ENCODE data around the gene MYO19. TPM values are rescaled to one million over a fixed set of nuclear protein-coding genes. Genes with fewer than 3 reads are reported as not detected.

The MYO19 gene
- total and polyA plus RNA-seq, 2 of the 4 experiments (the other 2 are of a cell fraction), result 35.8 to 55.6 TPM

- Histone ChIP-seq H3K4me1 (ENCODE audit: control insufficient read depth, insufficient read depth, low read length) (no peaks in the 10 kb centered on the region; the same call in 1 of the 2 replicates), H2AK5ac (ENCODE audit: low read depth, low read length) (peak overlapping the region; percentile 97), H3K27me3 (ENCODE audit: control insufficient read depth, insufficient read depth, low read length) (no peaks in the 10 kb centered on the region), H3K36me3 (ENCODE audit: control insufficient read depth, insufficient read depth, low read length) (peaks cover 4% of the 10 kb centered on the region), H3K9me3 (ENCODE audit: control insufficient read depth, insufficient read depth, low read length) (no peaks in the 10 kb centered on the region), H3K27ac (ENCODE audit: insufficient read depth, low read length) (peak overlapping the region; percentile 96), H3K14ac (replicated peaks; ENCODE audit: low read depth, low read length) (peak overlapping the region; percentile 89), H3K4me3 (ENCODE audit: insufficient read depth, low read depth, low read length) (peak overlapping the region; percentile 86), H2AFZ (replicated peaks; ENCODE audit: low read length, poor library complexity) (peak overlapping the region; percentile 94), H2BK5ac (ENCODE audit: low read depth, low read length, poor library complexity, severe bottlenecking) (peak overlapping the region; percentile 89), H2AK9ac (replicated peaks; ENCODE audit: low read depth, low read length, poor library complexity) (peak overlapping the region; percentile 80), H2BK20ac (ENCODE audit: low read depth, low read length) (no peak overlapping the region), H3K4ac (ENCODE audit: low read depth, low read length) (peak overlapping the region; percentile 81), H3K4me2 (ENCODE audit: low read depth, low read length) (peak overlapping the region; percentile 98), H4K20me1 (ENCODE audit: insufficient read depth, low read length) (peaks cover 52% of the 10 kb centered on the region), H3K18ac (ENCODE audit: low read depth, low read length) (peak overlapping the region; percentile 46), H3K56ac (ENCODE audit: extremely low read depth, insufficient read depth, low read length) (peak overlapping the region; percentile 90), H4K91ac (ENCODE audit: insufficient read depth, low read depth, low read length) (peak overlapping the region; percentile 88), H4K8ac (ENCODE audit: low read depth in 2 of 2, low read length in 2 of 2) (peak overlapping the region; percentile 87 to 88), H2BK15ac (ENCODE audit: low read depth, low read length) (no peak overlapping the region; the same call in 2 of the 3 replicates), H2BK120ac (ENCODE audit: low read depth, low read length) (0 out of 2 replicates have a peak overlapping the region, but pooled peaks have one; percentile 23), H3K79me1 (ENCODE audit: low read depth in 1 of 2, low read length in 2 of 2) (peaks cover 12 to 31% of the 10 kb centered on the region in 2 experiments; a peak in 3 of 4 replicates), H3K9me1 (ENCODE audit: insufficient read depth, low read length) (no peaks in the 10 kb centered on the region), H4K5ac (ENCODE audit: low read depth, low read length) (peak overlapping the region; percentile 74), H3K23ac (ENCODE audit: low read depth, low read length) (peak overlapping the region; percentile 89), H3K9ac (ENCODE audit: low read depth, low read length) (peak overlapping the region; percentile 97)
- 0% methylated on average over 16 of the region's 60 CpGs; no CpG with 5 or more reads in 1 of the 2 experiments for WGBS, 2 experiments (ENCODE audit: extremely low coverage in 2 of 2, insufficient read length in 1 of 2)
- ChIA-PET CTCF (no interaction called here), POLR2A (ENCODE audit: unreplicated experiment) (interaction anchor here (0.6 to 0.8 kb wide), 2 partner anchors 18 to 22 kb away, joined by 3 read pairs; no protein-coding TSS in a partner anchor)
- in situ Hi-C loops (cut with MboI; ENCODE audit: low sequenced_read_pairs) (no loop called here), dilution Hi-C loops (cut with HindIII; ENCODE audit: low sequenced_read_pairs, unreplicated experiment) (no loop called here), intact Hi-C loops (cut with micrococcal nuclease) (loop anchor here (2.0 kb wide), 1 partner anchor 15 kb away; no protein-coding TSS in a partner anchor)
- BruUV-seq (replicated peaks), result no TSS peak
- peak; percentile 98 for DNase-seq
- ATAC-seq (ENCODE audit: low read depth), result peak; percentile 84
- TF ChIP-seq CTCF (conservative IDR thresholded peaks at IDR 0.05; ENCODE audit: low read depth, low read length), result no peak
- no peak for TF ChIP-seq RFX5 (IDR thresholded peaks at IDR 0.05; ENCODE audit: low read depth, low read length)
- no peak for TF ChIP-seq NFE2L2 (IDR thresholded peaks at IDR 0.05; ENCODE audit: low read depth, low read length)
- TF ChIP-seq SMC3 (IDR thresholded peaks at IDR 0.05; ENCODE audit: low read depth, low read length), result no peak
- no peak for TF ChIP-seq MAFK (IDR thresholded peaks at IDR 0.05; ENCODE audit: low read depth, low read length)
- TF ChIP-seq BHLHE40 (IDR thresholded peaks at IDR 0.05; ENCODE audit: low read depth, low read length), result peak; percentile 55
- peak; percentile 98 for TF ChIP-seq MAZ (IDR thresholded peaks at IDR 0.05; ENCODE audit: borderline replicate concordance, low read depth, low read length)
- no peak for TF ChIP-seq RCOR1 (IDR thresholded peaks at IDR 0.05; ENCODE audit: insufficient replicate concordance, low read length)
- TF ChIP-seq ELK1 (IDR thresholded peaks at IDR 0.05; ENCODE audit: borderline replicate concordance, low read depth, low read length), result no peak
- TF ChIP-seq RAD21 (IDR thresholded peaks at IDR 0.05; ENCODE audit: low read length), result no peak
- TF ChIP-seq FOS (IDR thresholded peaks at IDR 0.05; ENCODE audit: low read depth, low read length), result no peak
- no peak for TF ChIP-seq MXI1 (IDR thresholded peaks at IDR 0.05; ENCODE audit: borderline replicate concordance, low read depth, low read length)
- TF ChIP-seq CHD1 (IDR thresholded peaks at IDR 0.05; ENCODE audit: low read depth, low read length), result no peak
- peak; percentile 95 for TF ChIP-seq CEBPB (IDR thresholded peaks at IDR 0.05; ENCODE audit: low read depth, low read length)
These were observed 11.1 kb upstream of the MYO19 start for GRCh38 chr17:36545465-36546417.

Measured in IMR-90 (cell line).